ENCODE data around the gene BANF2. TPM values are rescaled to one million over a fixed set of nuclear protein-coding genes. Genes with fewer than 3 reads are reported as not detected.

Gene BANF2
- polyA plus RNA-seq, 1 of the 3 experiments (the other 2 are of a cell fraction), result not detected

- H3K4me2 ChIP-seq, result no peak overlapping the region
- no peaks in the 10 kb centered on the region for H3K9me2 ChIP-seq
- H3K36me3 ChIP-seq (replicated peaks in 1 of 2; ENCODE audit: control insufficient read depth in 1 of 2, insufficient read depth in 2 of 2, low read length in 1 of 2), result no peaks in the 10 kb centered on the region
- no peaks in the 10 kb centered on the region for H3F3A ChIP-seq (replicated peaks; ENCODE audit: insufficient read depth)
- DNase-seq, result no peak
- no peaks in the 10 kb centered on the region for H3K79me2 ChIP-seq (ENCODE audit: insufficient read depth)
- peaks cover 6% of the 10 kb centered on the region; the same call in 1 of the 2 replicates for H3K27me3 ChIP-seq (ENCODE audit: insufficient read depth)
- ChIA-PET CTCF (no interaction called here), POLR2A (no interaction called here)
- no peak for TF ChIP-seq ZBTB33 (IDR thresholded peaks at IDR 0.05; ENCODE audit: borderline replicate concordance, low read depth)
- TF ChIP-seq SMC3 (IDR thresholded peaks at IDR 0.05; ENCODE audit: low read depth, low read length), result no peak
- no peak for TF ChIP-seq FOSL2 (IDR thresholded peaks at IDR 0.05; ENCODE audit: borderline replicate concordance, low read depth)
- no peak for TF ChIP-seq FOXJ3 (CRISPR knock-in tag; IDR thresholded peaks at IDR 0.05)
- TF ChIP-seq EZH2phosphoT487 (IDR thresholded peaks at IDR 0.05; ENCODE audit: borderline replicate concordance, low read depth), result no peak
- no peak for TF ChIP-seq TCF12 (IDR thresholded peaks at IDR 0.05)
- no peak for TF ChIP-seq IRF3 (IDR thresholded peaks at IDR 0.05; ENCODE audit: low read depth, low read length)
- no peak for TF ChIP-seq TAF1 (IDR thresholded peaks at IDR 0.05; ENCODE audit: borderline replicate concordance, low read depth, low read length)
- TF ChIP-seq RXRA (IDR thresholded peaks at IDR 0.05; ENCODE audit: borderline replicate concordance, low read depth), result no peak
- no peak for TF ChIP-seq SIN3A (IDR thresholded peaks at IDR 0.05; ENCODE audit: borderline replicate concordance, low read depth, low read length)
- TF ChIP-seq USF1 (IDR thresholded peaks at IDR 0.05; ENCODE audit: borderline replicate concordance, low read depth), result no peak
- TF ChIP-seq MXI1 (IDR thresholded peaks at IDR 0.05; ENCODE audit: low read depth, low read length), result no peak
- no peak for TF ChIP-seq MAX (IDR thresholded peaks at IDR 0.05; ENCODE audit: low read depth)
- no peak for TF ChIP-seq GATA2 (CRISPR knock-in tag; IDR thresholded peaks at IDR 0.05)
- no peak for TF ChIP-seq CHD2 (IDR thresholded peaks at IDR 0.05; ENCODE audit: low read length, partially characterized antibody)
- TF ChIP-seq POLR2AphosphoS5 (IDR thresholded peaks at IDR 0.05; ENCODE audit: low read depth, low read length), result no peak
- no peak for TF ChIP-seq CTCF (IDR thresholded peaks at IDR 0.05)
- no peak for TF ChIP-seq YY1 (IDR thresholded peaks at IDR 0.05; ENCODE audit: low read depth)
- no peak for TF ChIP-seq RFX5 (IDR thresholded peaks at IDR 0.05; ENCODE audit: low read length)
- H3K9me3 ChIP-seq, result no peaks in the 10 kb centered on the region
- WGBS (ENCODE audit: low lambda C conversion rate), result 0% methylated on average over 2 of the region's 2 CpGs
- no peaks in the 10 kb centered on the region for H3K4me1 ChIP-seq (ENCODE audit: control insufficient read depth in 1 of 2, insufficient read depth in 2 of 2, low read depth in 1 of 2, low read length in 1 of 2)
- H3K9ac ChIP-seq, result no peak overlapping the region
- no peaks in the 10 kb centered on the region for H4K20me1 ChIP-seq (ENCODE audit: insufficient read depth)
- no peak overlapping the region for H3K27ac ChIP-seq (ENCODE audit: low read depth in 2 of 2, low read length in 1 of 2)
- no peak overlapping the region for H2AFZ ChIP-seq (ENCODE audit: low read depth)
- H3K4me3 ChIP-seq (ENCODE audit: low read depth in 2 of 2, low read length in 1 of 2), result no peak overlapping the region
Observed at GRCh38 chr20:17767624-17768023, 67.9 kb downstream of the BANF2 start.
